ENCODE results near the gene DHRS4L2.

- TF ChIP-seq POLR2A (IDR thresholded peaks at IDR 0.05) (no peak), CTCF (IDR thresholded peaks at IDR 0.05) (no peak), EP300 (IDR thresholded peaks at IDR 0.05) (no peak)
Measured at GRCh38 chr14:24040692-24041091, 52.0 kb downstream of the DHRS4L2 start.

All from tibial nerve (tissue), 4 donors.